B cell (primary cell): ENCODE measurements around the gene SLC19A1. TPM values are rescaled to one million over a fixed set of nuclear protein-coding genes. Genes with fewer than 3 reads are reported as not detected.

Experiments used
- ATAC-seq: fragments of 200-7000 bp; cut with Tn5 transposase; one replicate; pipeline ENCODE4 v1.10.0; 2021; ENCODE audit warnings: low read depth, mild to moderate bottlenecking, moderate number of reproducible peaks, moderate library complexity
- CTCF ChIA-PET: fragments of 350-600 bp; sonication (Branson Sonifier 250); formaldehyde crosslinking; loops from one replicate; lab custom pipeline; 2021; ENCODE audit warnings: antibody characterized with exemption, inconsistent platforms; lab: Charles Lee
- POLR2A ChIA-PET: fragments of 350-600 bp; sonication (Branson Sonifier 250); formaldehyde crosslinking; loops from one replicate; lab custom pipeline; 2021; ENCODE audit warnings: antibody characterized with exemption; lab: Charles Lee
- DNase-seq: peaks from one replicate; pipeline ENCODE4 v3.0.0; 2013
- H2AFZ ChIP-seq: 2 replicates; pipeline ENCODE4 v1.6.1; 2012; ENCODE audit warnings: mild to moderate bottlenecking, low read depth, low read length; ENCODE audit not compliant: insufficient read depth, poor library complexity, severe bottlenecking
- H3K27ac ChIP-seq, 2 donors: 1 replicate in 1 of 2; 2 replicates in 1 of 2; pipeline ENCODE4 v1.5.1; 2012 to 2013; ENCODE audit warnings: low read length in 2 of 2, mild to moderate bottlenecking in 2 of 2, moderate library complexity in 1 of 2
- H3K27me3 ChIP-seq, 4 experiments: fragments of 200-600 bp in 1 of 4; sonication (generic) in 1 of 4; replicated peaks in 1 of 4; 1 replicate in 2 of 4; 2 replicates in 2 of 4; pipeline versions ENCODE4 v1.6.1 to v1.7.0; 2013 to 2016; ENCODE audit warnings: low read length in 3 of 4, mild to moderate bottlenecking in 2 of 4, mixed read lengths in 1 of 4, moderate library complexity in 1 of 4; ENCODE audit not compliant: insufficient read depth in 4 of 4, control insufficient read depth in 3 of 4; ENCODE audit errors: control extremely low read depth in 1 of 4
- H3K36me3 ChIP-seq, 2 experiments: replicated peaks in 1 of 2; 1 replicate in 1 of 2; 2 replicates in 1 of 2; pipeline versions ENCODE4 v1.6.1 to v1.7.1; 2013; ENCODE audit warnings: low read length in 1 of 2; ENCODE audit not compliant: insufficient read depth in 2 of 2, control insufficient read depth in 1 of 2; ENCODE audit errors: control extremely low read depth in 1 of 2, extremely low read depth in 1 of 2
- H3K4me1 ChIP-seq, 2 donors: fragments of 200-600 bp in 1 of 2; sonication (generic) in 1 of 2; 1 replicate in 1 of 2; 2 replicates in 1 of 2; pipeline versions ENCODE4 v1.5.1 to v1.6.1; 2013 to 2017; ENCODE audit warnings: low read length in 2 of 2; ENCODE audit not compliant: control insufficient read depth in 2 of 2, insufficient read depth in 2 of 2
- H3K4me2 ChIP-seq: replicated peaks from 2 replicates; pipeline ENCODE3; 2012; ENCODE audit warnings: mild to moderate bottlenecking, low read depth, low read length; ENCODE audit not compliant: poor library complexity, severe bottlenecking
- H3K4me3 ChIP-seq, 5 experiments: fragments of 200-600 bp in 1 of 5; sonication (generic) in 1 of 5; 1 replicate in 3 of 5; 2 replicates in 2 of 5; pipeline versions ENCODE4 v1.5.1 to v1.7.0; 2011 to 2016; ENCODE audit warnings: low read length in 4 of 5, mild to moderate bottlenecking in 4 of 5, low read depth in 2 of 5, control low read depth in 1 of 5, moderate library complexity in 1 of 5; ENCODE audit not compliant: insufficient read depth in 1 of 5; ENCODE audit errors: control extremely low read depth in 1 of 5, extremely low read depth in 1 of 5
- H3K79me2 ChIP-seq: fragments of 200-600 bp; sonication (generic); one replicate; pipeline ENCODE4 v1.6.0; 2016; ENCODE audit warnings: low read length; ENCODE audit not compliant: control insufficient read depth, insufficient read depth
- H3K9ac ChIP-seq: fragments of 200-600 bp; sonication (generic); 2 replicates; pipeline ENCODE4 v1.6.1; 2017; ENCODE audit warnings: mild to moderate bottlenecking, low read length, moderate library complexity
- H3K9me3 ChIP-seq, 3 donors: one replicate each; pipeline versions ENCODE4 v1.6.1 to v1.7.1; 2013; ENCODE audit warnings: low read length in 2 of 3; ENCODE audit not compliant: control insufficient read depth in 2 of 3, insufficient read depth in 1 of 3; ENCODE audit errors: control extremely low read depth in 1 of 3
- H4K20me1 ChIP-seq: 2 replicates; pipeline ENCODE4 v1.6.0; 2012; ENCODE audit warnings: mild to moderate bottlenecking, low read length; ENCODE audit not compliant: insufficient read depth, control insufficient read depth, poor library complexity, severe bottlenecking
- H3K27ac Mint-ChIP-seq: one replicate; pipeline ENCODE4 v1.8.0; 2021; ENCODE audit warnings: mixed read lengths
- H3K27me3 Mint-ChIP-seq: one replicate; pipeline ENCODE4 v1.8.0; 2021; ENCODE audit warnings: mixed read lengths
- H3K4me1 Mint-ChIP-seq: one replicate; pipeline ENCODE4 v1.8.0; 2021; ENCODE audit warnings: mixed read lengths
- H3K4me3 Mint-ChIP-seq: one replicate; pipeline ENCODE4 v1.8.0; 2021; ENCODE audit warnings: mixed read lengths
- H3K9me3 Mint-ChIP-seq: one replicate; pipeline ENCODE4 v1.8.0; 2022; ENCODE audit warnings: mixed read lengths; ENCODE audit not compliant: insufficient read depth
- CTCF ChIP-seq: fragments of 200-600 bp; IDR thresholded peaks from one replicate; pipeline ENCODE4 v1.8.0; 2022; ENCODE audit warnings: antibody characterized with exemption, mild to moderate bottlenecking
- EZH2 ChIP-seq: IDR thresholded peaks from 2 replicates; pipeline ENCODE4 v1.6.1; 2012; ENCODE audit warnings: borderline replicate concordance, low read depth, mild to moderate bottlenecking, moderate library complexity, low read length; ENCODE audit not compliant: insufficient read depth, poor library complexity, severe bottlenecking
- WGBS: methylation state at CpG from one replicate; pipeline ENCODE4 v1.1.5; 2013; ENCODE audit warnings: missing lambda C conversion rate; ENCODE audit not compliant: insufficient coverage; 5-methylcytosine and 5-hydroxymethylcytosine counted together
- intact Hi-C: fragments of 100-400 bp; cut with micrococcal nuclease; formaldehyde crosslinking; loops from one replicate; pipeline ENCODE4 v1.10.0; 2022
- polyA plus RNA-seq: library from polyadenylated mRNA; depleted of rRNA; stranded (reverse); fragments of >200 nt; gene quantifications from 2 replicates; pipeline ENCODE4 v1.2.3, GENCODE V29; 2012
- total RNA-seq, 2 donors: library from RNA; stranded (reverse); fragments of 120-200 nt in 1 of 2; gene quantifications; 1 replicate in 1 of 2; 2 replicates in 1 of 2; pipeline versions ENCODE4 v1.2.3 to v1.2.4, GENCODE V29; 2013 to 2022

Gene SLC19A1
- total and polyA plus RNA-seq, 2 donors (not counting 1 experiment from before 2014, with no cell fraction given), result 8.7 to 10.1 TPM

DNA sequence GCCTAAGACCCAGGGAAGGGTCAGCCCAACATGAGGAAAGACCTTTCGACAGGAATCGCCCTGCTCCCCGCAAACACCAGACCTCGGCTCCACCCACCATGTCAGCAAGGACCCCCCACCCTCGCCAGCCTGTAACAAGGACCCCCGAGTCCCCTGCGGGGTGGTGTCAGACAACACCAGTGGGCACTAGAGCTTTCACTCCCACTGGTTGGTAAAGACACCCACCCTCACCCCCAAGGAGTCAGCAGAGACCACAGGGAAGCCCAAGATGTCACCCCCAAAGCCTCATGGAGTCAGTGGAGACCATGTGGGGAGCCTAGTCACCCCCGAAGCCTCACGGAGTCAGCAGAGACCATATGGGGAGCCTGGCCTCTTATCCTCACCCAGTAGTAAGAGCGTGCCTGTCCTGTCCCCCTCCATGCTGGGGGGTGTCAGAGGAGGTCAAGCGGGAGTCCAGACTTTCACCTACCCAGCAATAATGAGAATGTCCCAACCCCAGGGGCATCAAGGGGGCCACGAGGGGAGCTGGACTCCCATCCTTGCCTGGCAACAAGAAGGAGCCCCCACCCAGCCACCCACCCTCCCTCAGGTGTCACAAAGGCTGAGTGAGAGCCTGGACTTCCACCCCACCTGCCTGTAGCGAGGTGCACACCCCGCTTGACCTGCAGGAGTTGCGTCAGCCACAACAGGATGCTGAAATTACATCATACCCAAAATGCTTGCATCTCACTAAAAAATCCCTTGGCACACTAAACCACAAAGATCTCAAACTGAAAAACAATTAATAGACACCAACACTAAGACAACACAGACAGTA, 24.8 kb downstream of the SLC19A1 start:
- ChIA-PET POLR2A (no interaction called here), CTCF (interaction anchor here (1.3 kb wide), 1 partner anchor 64 kb away, joined by 3 read pairs; no protein-coding TSS in a partner anchor)
- no peaks in the 10 kb centered on the region for H3K27me3 Mint-ChIP-seq
- WGBS, result 86% methylated on average over 13 of the region's 15 CpGs
- no peak for DNase-seq
- no peaks in the 10 kb centered on the region for H4K20me1 ChIP-seq
- H3K4me1 Mint-ChIP-seq, result no peaks in the 10 kb centered on the region
- no peak overlapping the region for H3K4me3 ChIP-seq
- peaks cover 5 to 10% of the 10 kb centered on the region in 2 experiments for H3K36me3 ChIP-seq
- no peak overlapping the region for H3K27ac ChIP-seq
- no peak overlapping the region for H3K27ac Mint-ChIP-seq
- peaks cover 8 to 20% (median 17%) of the 10 kb centered on the region in 3 donors for H3K9me3 ChIP-seq
- H3K4me3 Mint-ChIP-seq, result no peak overlapping the region
- no peak overlapping the region for H2AFZ ChIP-seq
- ATAC-seq, result no peak
- H3K4me1 ChIP-seq, result no peaks in the 10 kb centered on the region
- no peaks in the 10 kb centered on the region for H3K27me3 ChIP-seq
- no peaks in the 10 kb centered on the region for H3K79me2 ChIP-seq
- H3K9me3 Mint-ChIP-seq, result peaks cover 12% of the 10 kb centered on the region
- H3K9ac ChIP-seq, result no peak overlapping the region
- H3K4me2 ChIP-seq, result no peak overlapping the region
- intact Hi-C loops, result no loop called here
- TF ChIP-seq CTCF (no peak), EZH2 (no peak)

- Histone ChIP-seq H3K4me3 (no peak overlapping the region), H4K20me1 (no peaks in the 10 kb centered on the region), H3K36me3 (peaks cover 5 to 6% of the 10 kb centered on the region in 2 experiments), H2AFZ (no peak overlapping the region), H3K4me2 (no peak overlapping the region), H3K79me2 (no peaks in the 10 kb centered on the region), H3K27ac (no peak overlapping the region), H3K27me3 (no peaks in the 10 kb centered on the region), H3K9ac (no peak overlapping the region), H3K9me3 (peaks cover 8 to 19% (median 17%) of the 10 kb centered on the region in 3 donors), H3K4me1 (no peaks in the 10 kb centered on the region)
- Mint-ChIP-seq H3K27ac (no peak overlapping the region), H3K27me3 (no peaks in the 10 kb centered on the region), H3K4me1 (no peaks in the 10 kb centered on the region), H3K4me3 (no peak overlapping the region), H3K9me3 (peaks cover 12% of the 10 kb centered on the region)
- no peak for TF ChIP-seq CTCF
- TF ChIP-seq EZH2, result no peak
- 86% methylated on average over 14 of the region's 14 CpGs for WGBS
- ATAC-seq, result no peak
- CTCF ChIA-PET, result interaction anchor here (1.3 kb wide), 1 partner anchor 63 kb away, joined by 3 read pairs; no protein-coding TSS in a partner anchor
- no peak for DNase-seq
- POLR2A ChIA-PET, result no interaction called here
- intact Hi-C loops, result no loop called here
These were observed 25.5 kb downstream of the SLC19A1 start for GRCh38 chr21:45516671-45517151.
